ENCODE results near the gene LUM.

GRCh38 chr12:91080041-91080440 is 31.3 kb downstream of the LUM start:
- TF ChIP-seq CTCF (IDR thresholded peaks at IDR 0.05): no peak
- TF ChIP-seq POLR2A (IDR thresholded peaks at IDR 0.05): no peak
